Astrocyte (in vitro differentiated cells and primary cell): Measurements from ENCODE around the gene DNLZ. TPM values are rescaled to one million over a fixed set of nuclear protein-coding genes. Genes with fewer than 3 reads are reported as not detected.
A peak's percentile ranks its signal among the peaks of the same experiment; 100 is the strongest.

Source experiments
- DNase-seq: peaks from one replicate; pipeline ENCODE4 v3.0.0-alpha.2; 2010; ENCODE audit warnings: low read depth
- FAIRE-seq: peaks from 2 replicates; lab custom pipeline; 2011; peaks lifted over from hg19 to GRCh38; lab: Jason Lieb, UNC
- H2AFZ ChIP-seq: 2 replicates; pipeline ENCODE4 v1.6.0; 2012; ENCODE audit warnings: low read depth, low read length, inconsistent platforms
- H3K27ac ChIP-seq: 2 replicates; pipeline ENCODE4 v1.5.1; 2011; ENCODE audit warnings: low read depth, low read length, inconsistent platforms
- H3K27me3 ChIP-seq: 2 replicates; pipeline ENCODE4 v1.6.0; 2011; ENCODE audit warnings: low read length, inconsistent platforms; ENCODE audit not compliant: insufficient read depth
- H3K36me3 ChIP-seq: 2 replicates; pipeline ENCODE4 v1.5.1; 2011; ENCODE audit warnings: low read length, inconsistent platforms; ENCODE audit not compliant: insufficient read depth
- H3K4me1 ChIP-seq: 2 replicates; pipeline ENCODE4 v1.5.1; 2011; ENCODE audit warnings: low read length, inconsistent platforms; ENCODE audit not compliant: insufficient read depth
- H3K4me2 ChIP-seq: 2 replicates; pipeline ENCODE4 v1.6.0; 2012; ENCODE audit warnings: low read length, inconsistent platforms
- H3K4me3 ChIP-seq: 2 replicates; pipeline ENCODE4 v1.5.1; 2011; ENCODE audit warnings: low read depth, mild to moderate bottlenecking, low read length, inconsistent platforms; ENCODE audit not compliant: insufficient read depth
- H3K79me2 ChIP-seq: 2 replicates; pipeline ENCODE4 v1.6.0; 2012; ENCODE audit warnings: mild to moderate bottlenecking, low read length, inconsistent platforms; ENCODE audit not compliant: insufficient read depth
- H3K9ac ChIP-seq: 2 replicates; pipeline ENCODE4 v1.6.0; 2012; ENCODE audit warnings: mild to moderate bottlenecking, low read length, inconsistent platforms
- H3K9me3 ChIP-seq: 2 replicates; pipeline ENCODE4 v1.5.1; 2012; ENCODE audit warnings: low read depth, mild to moderate bottlenecking, low read length, inconsistent platforms; ENCODE audit not compliant: insufficient read depth
- H4K20me1 ChIP-seq: 2 replicates; pipeline ENCODE4 v1.6.0; 2012; ENCODE audit warnings: low read length, inconsistent platforms; ENCODE audit not compliant: insufficient read depth
- H3K27ac Mint-ChIP-seq: one replicate; pipeline ENCODE4 v1.8.0; 2021; ENCODE audit warnings: mild to moderate bottlenecking, mixed read lengths; ENCODE audit not compliant: unreplicated experiment
- H3K27me3 Mint-ChIP-seq: one replicate; pipeline ENCODE4 v1.8.0; 2021; ENCODE audit warnings: low read depth, mixed read lengths; ENCODE audit not compliant: unreplicated experiment
- H3K36me3 Mint-ChIP-seq: one replicate; pipeline ENCODE4 v1.8.0; 2021; ENCODE audit warnings: low read depth, mixed read lengths; ENCODE audit not compliant: unreplicated experiment
- H3K4me1 Mint-ChIP-seq: one replicate; pipeline ENCODE4 v1.8.0; 2021; ENCODE audit warnings: low read depth, mixed read lengths; ENCODE audit not compliant: unreplicated experiment
- H3K4me3 Mint-ChIP-seq: one replicate; pipeline ENCODE4 v1.8.0; 2021; ENCODE audit warnings: mild to moderate bottlenecking, moderate library complexity, mixed read lengths; ENCODE audit not compliant: unreplicated experiment
- H3K9me3 Mint-ChIP-seq: one replicate; pipeline ENCODE4 v1.8.0; 2021; ENCODE audit warnings: mild to moderate bottlenecking, mixed read lengths; ENCODE audit not compliant: unreplicated experiment
- CTCF ChIP-seq: IDR thresholded peaks from 2 replicates; pipeline ENCODE4 v1.5.1; 2011; ENCODE audit warnings: low read depth, mild to moderate bottlenecking, inconsistent platforms, low read length, moderate library complexity; ENCODE audit not compliant: insufficient read depth
- EZH2 ChIP-seq: IDR thresholded peaks from 2 replicates; pipeline ENCODE4 v1.6.1; 2012; ENCODE audit warnings: mild to moderate bottlenecking, low read length, inconsistent platforms; ENCODE audit not compliant: insufficient read depth
- total RNA-seq: library from RNA; stranded (reverse); gene quantifications from 2 replicates; pipeline ENCODE4 v1.2.1, GENCODE V29; 2021

Gene DNLZ
- total RNA-seq, 1 donor from 2014 or later: 17.4 TPM

GRCh38 chr9:136400038-136400834 is 36.7 kb upstream of the DNLZ start, which contains the start of gene SNAPC4:
Gene SNAPC4, minus strand, starts transcription at chr9:136400170. Its CDS starts 1,742 bp downstream, at chr9:136398428.
- peaks cover 11% of the 10 kb centered on the region for H3K36me3 Mint-ChIP-seq
- peak within 1 kb of the TSS; percentile 82 for H3K4me3 ChIP-seq
- peaks cover 36% of the 10 kb centered on the region for H4K20me1 ChIP-seq
- H3K36me3 ChIP-seq: peaks cover 13% of the 10 kb centered on the region
- H3K27ac Mint-ChIP-seq: peak within 1 kb of the TSS; percentile 88
- peaks cover 15% of the 10 kb centered on the region for H3K4me1 ChIP-seq
- peaks cover 36% of the 10 kb centered on the region for H3K79me2 ChIP-seq
- H3K9me3 Mint-ChIP-seq: no peaks in the 10 kb centered on the region
- DNase-seq: peak; percentile 49
- H2AFZ ChIP-seq: peak within 1 kb of the TSS; percentile 85
- H3K4me1 Mint-ChIP-seq: peaks cover 9% of the 10 kb centered on the region
- no peaks in the 10 kb centered on the region for H3K9me3 ChIP-seq
- H3K27ac ChIP-seq: peak within 1 kb of the TSS; percentile 51
- H3K27me3 Mint-ChIP-seq: no peaks in the 10 kb centered on the region
- no peak for FAIRE-seq
- H3K4me2 ChIP-seq: peak within 1 kb of the TSS; percentile 99
- H3K27me3 ChIP-seq: no peaks in the 10 kb centered on the region
- peak within 1 kb of the TSS; percentile 91 for H3K9ac ChIP-seq
- peak; percentile 42 for TF ChIP-seq CTCF
- no peak for TF ChIP-seq EZH2
- peak within 1 kb of the TSS; percentile 96 for H3K4me3 Mint-ChIP-seq

- peaks cover 30% of the 10 kb centered on the region for H4K20me1 ChIP-seq
- H3K9ac ChIP-seq: peak overlapping the region; percentile 91
- no peaks in the 10 kb centered on the region for H3K27me3 Mint-ChIP-seq
- H3K79me2 ChIP-seq: peaks cover 40% of the 10 kb centered on the region
- no peak for FAIRE-seq
- H3K4me1 Mint-ChIP-seq: peaks cover 9% of the 10 kb centered on the region
- peak overlapping the region; percentile 82 for H3K4me3 ChIP-seq
- peaks cover 15% of the 10 kb centered on the region for H3K4me1 ChIP-seq
- H3K27ac Mint-ChIP-seq: peak overlapping the region; percentile 88
- H3K36me3 ChIP-seq: peaks cover 19% of the 10 kb centered on the region
- peak overlapping the region; percentile 39 for H2AFZ ChIP-seq
- H3K36me3 Mint-ChIP-seq: peaks cover 14% of the 10 kb centered on the region
- no peak for DNase-seq
- no peaks in the 10 kb centered on the region for H3K9me3 Mint-ChIP-seq
- no peaks in the 10 kb centered on the region for H3K9me3 ChIP-seq
- peak overlapping the region; percentile 96 for H3K4me3 Mint-ChIP-seq
- peak overlapping the region; percentile 51 for H3K27ac ChIP-seq
- H3K27me3 ChIP-seq: no peaks in the 10 kb centered on the region
- peak overlapping the region; percentile 99 for H3K4me2 ChIP-seq
- no peak for TF ChIP-seq EZH2
- TF ChIP-seq CTCF: no peak
These were observed 35.9 kb upstream of the DNLZ start for GRCh38 chr9:136399176-136400037.
